HCT116 (cell line): ENCODE measurements around the gene RSPH6A. TPM values are rescaled to one million over a fixed set of nuclear protein-coding genes. Genes with fewer than 3 reads are reported as not detected.

Experiments
- ATAC-seq: fragments of 200-7000 bp; cut with Tn5 transposase; 2 replicates; pipeline ENCODE4 v1.9.1; 2020; ENCODE audit warnings: mild to moderate bottlenecking, moderate library complexity
- BruUV-seq: library from RNA; stranded (reverse); fragments of 400-500 nt; replicated peaks from 2 replicates; lab custom pipeline; 2021; lab: Mats Ljungman, UMichigan
- CTCF ChIA-PET: fragments of 300-600 bp; sonication (Branson Sonifier 250); formaldehyde crosslinking; loops from one replicate; lab custom pipeline; 2021; ENCODE audit warnings: antibody characterized with exemption; lab: Charles Lee
- POLR2A ChIA-PET: fragments of 300-600, 350-600 bp; sonication (Branson Sonifier 250); formaldehyde crosslinking; loops from one replicate; lab custom pipeline; 2021; ENCODE audit warnings: antibody characterized with exemption; lab: Charles Lee
- RAD21 ChIA-PET, 2 experiments: fragments of 300-600 bp; sonication (Branson Sonifier 250); formaldehyde crosslinking; loops; one replicate each; lab custom pipeline; 2023; ENCODE audit warnings: low total read pairs in 2 of 2; ENCODE audit not compliant: uncharacterized antibody in 2 of 2, unreplicated experiment in 2 of 2, low non-redundant PET in 1 of 2; lab: Charles Lee
- DNase-seq: peaks from one replicate; pipeline ENCODE4 v3.0.0-alpha.2; 2010; ENCODE audit warnings: low read depth, low spot score
- H2AFZ ChIP-seq: fragments of 200-600 bp; shearing (Covaris generic), sonication (generic); 2 replicates; pipeline ENCODE4 v1.6.1; 2017; ENCODE audit warnings: low read depth, mixed run types, mixed read lengths, antibody characterized with exemption, low read length; ENCODE audit not compliant: poor library complexity, severe bottlenecking
- H3K27ac ChIP-seq: 2 replicates; pipeline ENCODE4 v1.5.1; 2012; ENCODE audit warnings: low read depth, low read length
- H3K27me3 ChIP-seq: fragments of 200-600 bp; sonication (generic); 2 replicates; pipeline ENCODE4 v1.6.1; 2016; ENCODE audit warnings: mixed run types, low read length, mixed read lengths; ENCODE audit not compliant: insufficient read depth
- H3K36me3 ChIP-seq, 2 experiments: fragments of 200-500 bp in 1 of 2; fragments of 200-600 bp in 1 of 2; sonication (Bioruptor generic) in 1 of 2; sonication (generic) in 1 of 2; 2 replicates each; pipeline versions ENCODE4 v1.5.1 to v1.6.1; 2014 to 2016; ENCODE audit warnings: low read length in 2 of 2, inconsistent platforms in 1 of 2, mixed read lengths in 1 of 2, mixed run types in 1 of 2; ENCODE audit not compliant: insufficient read depth in 2 of 2, control insufficient read depth in 1 of 2
- H3K4me1 ChIP-seq, 2 experiments: fragments of 200-600 bp in 1 of 2; sonication (generic) in 1 of 2; 2 replicates each; pipeline versions ENCODE4 v1.5.1 to v1.6.1; 2012 to 2017; ENCODE audit warnings: low read length in 2 of 2, inconsistent platforms in 1 of 2, mild to moderate bottlenecking in 1 of 2, mixed read lengths in 1 of 2, mixed run types in 1 of 2, moderate library complexity in 1 of 2; ENCODE audit not compliant: insufficient read depth in 2 of 2, control insufficient read depth in 1 of 2
- H3K4me2 ChIP-seq: fragments of 200-600 bp; sonication (generic); 2 replicates; pipeline ENCODE4 v1.6.1; 2017; ENCODE audit warnings: mixed run types, low read length, mixed read lengths
- H3K4me3 ChIP-seq, 2 experiments: fragments of 200-600 bp in 1 of 2; sonication (generic) in 1 of 2; replicated peaks in 1 of 2; 2 replicates each; pipeline ENCODE4 v1.5.1; 2011 to 2016; ENCODE audit warnings: low read length in 2 of 2, control low read depth in 1 of 2, low read depth in 1 of 2, mild to moderate bottlenecking in 1 of 2, mixed read lengths in 1 of 2, mixed run types in 1 of 2
- H3K79me2 ChIP-seq: fragments of 200-600 bp; sonication (generic); 2 replicates; pipeline ENCODE4 v1.6.1; 2017; ENCODE audit warnings: mild to moderate bottlenecking, mixed run types, low read length, moderate library complexity, mixed read lengths; ENCODE audit not compliant: insufficient read depth
- H3K9ac ChIP-seq: fragments of 200-600 bp; sonication (generic); 2 replicates; pipeline ENCODE4 v1.6.1; 2016; ENCODE audit warnings: low read length, mixed read lengths
- H3K9me2 ChIP-seq: fragments of 200-600 bp; sonication (generic), shearing (Covaris generic); 2 replicates; pipeline ENCODE4 v1.6.1; 2017; ENCODE audit warnings: mixed run types, mild to moderate bottlenecking, moderate library complexity; ENCODE audit not compliant: insufficient read depth
- H3K9me3 ChIP-seq, 2 experiments: fragments of 200-500 bp in 1 of 2; fragments of 200-600 bp in 1 of 2; sonication (Bioruptor generic) in 1 of 2; sonication (generic) in 1 of 2; 2 replicates each; pipeline ENCODE4 v1.6.1; 2014 to 2017; ENCODE audit warnings: low read length in 2 of 2, mixed read lengths in 2 of 2, inconsistent platforms in 1 of 2, low read depth in 1 of 2, mild to moderate bottlenecking in 1 of 2, mixed run types in 1 of 2, moderate library complexity in 1 of 2; ENCODE audit not compliant: control insufficient read depth in 1 of 2, insufficient read depth in 1 of 2
- H4K20me1 ChIP-seq: fragments of 200-600 bp; sonication (generic), shearing (Covaris generic); 2 replicates; pipeline ENCODE4 v1.6.1; 2017; ENCODE audit warnings: mixed run types, mild to moderate bottlenecking, moderate library complexity; ENCODE audit not compliant: insufficient read depth
- ATF3 ChIP-seq: IDR thresholded peaks from 2 replicates; pipeline ENCODE4 v1.6.1; 2012
- CBX3 ChIP-seq: IDR thresholded peaks from 2 replicates; pipeline ENCODE4 v1.6.1; 2012; ENCODE audit warnings: low read depth
- EGR1 ChIP-seq: IDR thresholded peaks from 2 replicates; pipeline ENCODE4 v1.6.1; 2012; ENCODE audit warnings: low read depth
- ELF1 ChIP-seq: IDR thresholded peaks from 2 replicates; pipeline ENCODE4 v1.6.1; 2012; ENCODE audit warnings: low read depth, borderline replicate concordance
- EZH2 ChIP-seq: fragments of 200-600 bp; sonication (generic); IDR thresholded peaks from 2 replicates; pipeline ENCODE4 v1.6.1; 2017; ENCODE audit warnings: antibody characterized with exemption, mixed run types
- MAX ChIP-seq: IDR thresholded peaks from 2 replicates; pipeline ENCODE4 v1.6.1; 2012
- POLR2A ChIP-seq: IDR thresholded peaks from 2 replicates; pipeline ENCODE4 v1.7.0; 2011; ENCODE audit warnings: borderline replicate concordance; ENCODE audit not compliant: insufficient read depth, insufficient read length; ENCODE audit errors: extremely low read depth
- POLR2AphosphoS5 ChIP-seq: IDR thresholded peaks from 2 replicates; pipeline ENCODE4 v1.6.1; 2011; ENCODE audit warnings: mild to moderate bottlenecking, low read depth, low read length, moderate library complexity
- SIN3A ChIP-seq: IDR thresholded peaks from 2 replicates; pipeline ENCODE4 v1.6.1; 2012; ENCODE audit warnings: low read depth
- SP1 ChIP-seq: IDR thresholded peaks from 2 replicates; pipeline ENCODE4 v1.6.1; 2012; ENCODE audit warnings: low read depth
- SRF ChIP-seq: IDR thresholded peaks from 2 replicates; pipeline ENCODE4 v1.6.1; 2012; ENCODE audit warnings: low read depth
- YY1 ChIP-seq: IDR thresholded peaks from 2 replicates; pipeline ENCODE4 v1.6.1; 2011; ENCODE audit warnings: low read length, low read depth, moderate library complexity, mild to moderate bottlenecking; ENCODE audit not compliant: insufficient replicate concordance; ENCODE audit errors: extremely low read depth
- ZBTB33 ChIP-seq: IDR thresholded peaks from 2 replicates; pipeline ENCODE4 v1.6.1; 2011; ENCODE audit warnings: mild to moderate bottlenecking, low read length, moderate library complexity; ENCODE audit not compliant: insufficient replicate concordance; ENCODE audit errors: extremely low read depth
- ZFX ChIP-seq: fragments of 450-650 bp; IDR thresholded peaks from 2 replicates; pipeline ENCODE4 v1.6.1; 2017
- intact Hi-C: fragments of 100-400 bp; cut with micrococcal nuclease; formaldehyde crosslinking; loops from 2 replicates; pipeline ENCODE4 v1.10.0; 2022
- total RNA-seq: library from RNA; stranded (reverse); gene quantifications from one replicate; pipeline ENCODE4 v1.2.1, GENCODE V29; 2021; ENCODE audit not compliant: unreplicated experiment

RSPH6A gene
- total RNA-seq, 1 experiment from 2014 or later: 0.57 TPM

- Histone ChIP-seq H3K36me3 (peaks cover 33 to 55% of the 10 kb centered on the region in 2 experiments; a peak in 3 of 4 replicates), H3K27ac (no peak overlapping the region), H3K9me3 (no peaks in the 10 kb centered on the region), H3K9me2 (no peaks in the 10 kb centered on the region), H3K4me3 (no peak overlapping the region), H4K20me1 (no peaks in the 10 kb centered on the region), H3K27me3 (no peaks in the 10 kb centered on the region), H2AFZ (no peak overlapping the region), H3K4me1 (no peaks in the 10 kb centered on the region), H3K4me2 (no peak overlapping the region), H3K9ac (no peak overlapping the region), H3K79me2 (no peaks in the 10 kb centered on the region)
- TF ChIP-seq SIN3A (no peak), EZH2 (no peak), POLR2AphosphoS5 (no peak), ZFX (no peak), MAX (no peak), ELF1 (no peak), EGR1 (no peak), POLR2A (no peak), SP1 (no peak), YY1 (no peak), CBX3 (no peak), SRF (no peak), ZBTB33 (no peak), ATF3 (no peak)
- POLR2A ChIA-PET: no interaction called here
- intact Hi-C loops: no loop called here
- RAD21 ChIA-PET: no interaction called here
- ATAC-seq (no peak), DNase-seq (no peak)
- CTCF ChIA-PET: interaction anchor here (1.0 kb wide), 1 partner anchor 8 kb away, joined by 3 read pairs; no protein-coding TSS in a partner anchor
- no TSS peak for BruUV-seq
These were observed 10.1 kb upstream of the RSPH6A start for GRCh38 chr19:45825263-45825605.
